Body of pancreas (tissue), 4 donors: ENCODE data around the gene TCF15. TPM values are rescaled to one million over a fixed set of nuclear protein-coding genes. Genes with fewer than 3 reads are reported as not detected.

Source experiments
- ATAC-seq: fragments of 150-250 bp; one replicate; pipeline ENCODE4 v1.9.1; 2016
- DNase-seq, 4 donors: peaks; one replicate each; pipeline ENCODE4 v3.0.0-alpha.2; 2019
- H3K27ac ChIP-seq, 4 donors: fragments of 200-600 bp; sonication (generic); 1 replicate in 3 of 4; 2 replicates in 1 of 4; pipeline versions ENCODE4 v1.5.1 to v1.6.1; 2016 to 2019; ENCODE audit warnings: mild to moderate bottlenecking in 1 of 4, mixed read lengths in 1 of 4, moderate library complexity in 1 of 4
- H3K27me3 ChIP-seq, 2 donors: fragments of 200-600 bp; sonication (generic); one replicate each; pipeline ENCODE4 v1.6.0; 2016; ENCODE audit warnings: mild to moderate bottlenecking in 1 of 2
- H3K36me3 ChIP-seq, 2 donors: fragments of 200-600 bp; sonication (generic); replicated peaks in 1 of 2; 2 replicates each; pipeline ENCODE4 v1.5.1; 2016; ENCODE audit warnings: low read depth in 2 of 2; ENCODE audit not compliant: insufficient read depth in 1 of 2
- H3K4me1 ChIP-seq: fragments of 200-600 bp; sonication (generic); one replicate; pipeline ENCODE4 v1.6.0; 2016
- H3K4me3 ChIP-seq, 2 donors: fragments of 200-600 bp; sonication (generic); 1 replicate in 1 of 2; 2 replicates in 1 of 2; pipeline ENCODE4 v1.5.1; 2016 to 2019
- H3K9me3 ChIP-seq, 3 donors: fragments of 200-600 bp; sonication (generic); 1 replicate in 2 of 3; 2 replicates in 1 of 3; pipeline ENCODE4 v1.5.1; 2016
- CTCF ChIP-seq, 7 experiments: fragments of 450-650 bp in 4 of 7; fragments of 200-600 bp in 3 of 7; sonication (generic) in 3 of 7; IDR thresholded peaks; one replicate each; pipeline ENCODE4 v1.5.1; 2016 to 2019; ENCODE audit warnings: antibody characterized with exemption in 7 of 7
- POLR2A ChIP-seq, 3 donors: fragments of 450-650 bp; IDR thresholded peaks; one replicate each; pipeline ENCODE4 v1.6.1; 2016; ENCODE audit warnings: antibody characterized with exemption in 3 of 3, mild to moderate bottlenecking in 2 of 3
- WGBS, 2 donors: methylation state at CpG; one replicate each; pipeline ENCODE4 v1.1.5; 2017; 5-methylcytosine and 5-hydroxymethylcytosine counted together
- intact Hi-C: fragments of 100-400 bp; cut with DNase I; formaldehyde crosslinking; loops from one replicate; pipeline ENCODE4 v1.15.1; 2023
- total RNA-seq, 2 donors: library from RNA; depleted of rRNA; stranded (reverse); fragments of >200 nt; gene quantifications; one replicate each; pipeline ENCODE4 v1.1.0, GENCODE V29; 2016

Gene TCF15
- total RNA-seq, 2 donors from 2014 or later: not detected

GRCh38 chr20:611047-611842, 1.1 kb upstream of the TCF15 start:
- no peaks in the 10 kb centered on the region for H3K9me3 ChIP-seq
- no peak for ATAC-seq
- DNase-seq: no peak
- intact Hi-C loops: no loop called here
- no peaks in the 10 kb centered on the region for H3K36me3 ChIP-seq
- peaks cover 5% of the 10 kb centered on the region for H3K4me1 ChIP-seq
- TF ChIP-seq CTCF (IDR thresholded peaks at IDR 0.05) (no peak), POLR2A (IDR thresholded peaks at IDR 0.05) (no peak)
- H3K27me3 ChIP-seq: peaks cover 0 to 26% of the 10 kb centered on the region in 2 donors
- no peak overlapping the region for H3K27ac ChIP-seq
- 19 to 21% methylated on average over 22 to 24 of the region's 24 CpGs for WGBS, 2 donors
- no peak overlapping the region for H3K4me3 ChIP-seq

DNA sequence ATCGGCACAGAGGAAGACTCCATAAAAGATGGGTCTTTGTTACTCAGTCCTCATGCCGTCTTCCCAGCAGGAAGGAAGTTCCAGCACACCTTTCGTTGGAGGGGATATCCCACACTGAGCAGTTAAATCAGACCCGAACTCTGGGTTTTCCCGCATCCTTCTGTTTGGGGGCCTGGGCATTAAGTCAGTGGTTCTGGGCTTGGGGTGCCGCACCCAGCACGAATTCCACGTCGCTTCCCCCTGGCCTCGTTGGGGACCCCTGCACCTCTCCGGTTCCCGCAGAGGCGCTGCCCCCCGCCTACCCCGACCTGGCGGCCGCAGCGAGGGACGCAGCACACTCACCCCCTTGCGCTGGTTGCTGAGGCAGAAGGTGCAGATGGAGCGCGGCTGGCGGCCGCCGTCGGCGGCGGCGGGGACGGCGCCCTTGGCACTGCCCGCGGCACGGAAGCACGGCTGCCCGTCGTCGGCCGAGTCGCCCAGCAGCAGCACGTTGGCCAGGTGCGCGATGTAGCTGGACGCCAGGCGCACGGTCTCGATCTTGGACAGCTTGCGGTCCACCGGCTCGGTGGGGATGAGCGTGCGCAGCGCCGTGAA, 641 bp downstream of the TCF15 start:
- ATAC-seq (peak; percentile 28), DNase-seq (no peak)
- WGBS, 2 donors: 7 to 21% methylated on average over 8 to 52 of the region's 54 CpGs
- intact Hi-C loops: no loop called here
- Histone ChIP-seq H3K4me1 (peaks cover 5% of the 10 kb centered on the region), H3K36me3 (no peaks in the 10 kb centered on the region), H3K27me3 (peaks cover 0 to 26% of the 10 kb centered on the region in 2 donors), H3K4me3 (no peak overlapping the region), H3K9me3 (no peaks in the 10 kb centered on the region), H3K27ac (no peak overlapping the region)
- TF ChIP-seq POLR2A (IDR thresholded peaks at IDR 0.05) (no peak), CTCF (IDR thresholded peaks at IDR 0.05) (no peak)

DNA sequence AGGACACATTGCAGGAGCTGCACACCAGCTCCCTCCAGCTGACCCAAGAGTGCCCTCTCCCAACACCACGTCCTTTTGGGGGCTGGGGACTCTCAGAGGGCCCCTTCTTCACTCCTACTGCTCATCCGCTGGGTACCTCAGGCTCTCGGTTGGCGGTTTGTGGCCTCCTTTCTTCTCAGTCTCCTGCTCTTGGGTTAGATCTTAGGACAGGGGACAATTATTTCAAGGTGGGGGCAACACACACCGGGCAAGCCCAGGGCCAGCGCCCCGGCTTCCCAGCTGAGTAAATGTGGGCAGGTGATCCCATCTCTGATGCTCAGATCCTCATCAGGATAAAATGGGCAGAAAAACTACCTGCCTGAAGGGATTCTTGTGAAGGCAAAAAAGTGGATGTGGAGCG, 1.1 kb downstream of the TCF15 start:
- H3K4me1 ChIP-seq: peaks cover 5% of the 10 kb centered on the region
- H3K27ac ChIP-seq: no peak overlapping the region
- intact Hi-C loops: no loop called here
- no peaks in the 10 kb centered on the region for H3K9me3 ChIP-seq
- DNase-seq (no peak), ATAC-seq (no peak)
- TF ChIP-seq POLR2A (IDR thresholded peaks at IDR 0.05) (no peak), CTCF (IDR thresholded peaks at IDR 0.05) (no peak)
- 63 to 70% methylated on average over 6 to 8 of the region's 8 CpGs for WGBS, 2 donors
- peaks cover 0 to 26% of the 10 kb centered on the region in 2 donors for H3K27me3 ChIP-seq
- no peaks in the 10 kb centered on the region for H3K36me3 ChIP-seq
- no peak overlapping the region for H3K4me3 ChIP-seq

GRCh38 chr20:607476-607875, 2.6 kb downstream of the TCF15 start:
- TF ChIP-seq CTCF (IDR thresholded peaks at IDR 0.05): no peak
- TF ChIP-seq POLR2A (IDR thresholded peaks at IDR 0.05): no peak
- DNase-seq (no peak), ATAC-seq (no peak)
- H3K9me3 ChIP-seq: no peaks in the 10 kb centered on the region
- no peak overlapping the region for H3K4me3 ChIP-seq
- H3K27me3 ChIP-seq: peaks cover 0 to 26% of the 10 kb centered on the region in 2 donors
- intact Hi-C loops: no loop called here
- 90 to 100% methylated on average over 2 to 6 of the region's 6 CpGs for WGBS, 2 donors
- H3K27ac ChIP-seq: no peak overlapping the region
- H3K36me3 ChIP-seq: no peaks in the 10 kb centered on the region
- peaks cover 5% of the 10 kb centered on the region for H3K4me1 ChIP-seq
